ENCODE data around the gene CAMTA1.
"Not testable (repeated sequence)": the region's sequence is repeated elsewhere in the genome, so short reads cannot be mapped to it uniquely, and the experiment has no call there.

The CAMTA1 gene

DNA sequence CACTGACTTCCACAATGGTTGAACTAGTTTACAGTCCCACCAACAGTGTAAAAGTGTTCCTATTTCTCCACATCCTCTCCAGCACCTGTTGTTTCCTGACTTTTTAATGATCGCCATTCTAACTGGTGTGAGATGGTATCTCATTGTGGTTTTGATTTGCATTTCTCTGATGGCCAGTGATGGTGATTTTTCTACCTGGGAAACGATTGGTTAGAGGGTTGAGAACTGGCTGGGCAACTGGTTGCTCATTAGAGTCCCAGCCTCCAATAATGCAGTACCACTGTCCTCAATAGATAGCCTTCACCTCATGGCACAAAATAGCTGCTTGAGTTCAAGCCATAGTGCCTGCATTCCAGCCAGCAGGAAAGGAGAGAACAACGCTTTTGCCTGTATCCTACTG, 596.5 kb downstream of the CAMTA1 start:
- not testable (repeated sequence) for DNase-seq

DNA sequence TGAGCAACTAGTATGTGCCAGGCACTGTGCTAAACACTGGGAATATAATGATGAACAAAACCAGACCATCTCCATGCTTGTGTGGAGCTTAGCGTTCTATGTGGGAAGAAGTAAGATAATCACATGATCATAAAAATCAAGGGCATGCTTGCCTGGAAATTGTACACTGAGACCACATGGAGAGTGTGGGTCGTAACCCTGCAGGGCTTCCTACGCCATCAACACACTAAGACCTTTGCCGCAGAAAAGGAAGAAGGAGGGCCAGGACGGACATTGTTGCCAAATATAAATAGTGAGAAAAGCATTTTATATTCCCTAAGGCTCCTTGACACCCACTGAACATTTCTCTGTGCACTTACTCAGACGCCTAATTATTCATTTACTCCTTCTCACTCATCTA, 597.7 kb downstream of the CAMTA1 start:
- no peak for DNase-seq

DNA sequence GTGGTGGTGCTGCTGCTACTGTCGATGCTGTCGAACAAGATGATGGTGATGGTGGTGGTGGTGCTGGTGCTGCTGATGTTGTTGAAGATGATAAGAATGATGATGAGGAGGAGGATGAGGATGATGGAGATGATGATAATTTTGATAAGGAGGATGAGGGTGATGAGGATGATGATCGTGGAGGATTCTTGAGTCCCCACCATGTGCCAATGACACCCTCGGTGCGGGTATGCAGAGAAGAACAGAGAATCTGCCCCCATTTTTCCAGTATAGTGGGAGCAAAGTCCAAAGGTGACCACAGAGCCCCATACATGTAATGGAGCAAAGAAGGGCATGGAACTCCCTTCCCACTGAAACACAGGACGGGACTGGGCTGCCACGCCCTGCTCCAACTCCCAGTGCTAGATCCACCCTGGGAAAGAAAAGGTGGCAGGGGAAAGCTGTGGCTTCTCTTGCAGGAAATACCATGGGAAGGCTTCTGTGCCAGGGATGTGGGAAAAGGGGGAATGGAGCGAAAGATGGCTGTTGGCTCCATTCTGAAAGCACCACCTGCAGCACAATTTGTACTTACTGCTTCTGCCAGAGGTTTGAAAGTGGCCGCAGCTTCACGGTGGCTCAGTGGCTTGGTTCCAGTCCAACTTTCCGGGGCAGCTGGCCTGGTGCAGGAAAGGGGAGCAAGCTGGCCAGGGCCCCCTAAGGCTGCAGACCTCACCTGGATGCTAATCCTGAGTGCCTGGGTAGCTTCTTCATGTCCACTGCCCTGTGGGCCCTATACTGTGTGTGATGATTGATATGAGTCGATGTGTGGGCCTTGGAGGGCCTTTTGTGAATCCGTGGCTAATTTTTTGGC, 598.6 kb downstream of the CAMTA1 start:
- DNase-seq: no peak

DNA sequence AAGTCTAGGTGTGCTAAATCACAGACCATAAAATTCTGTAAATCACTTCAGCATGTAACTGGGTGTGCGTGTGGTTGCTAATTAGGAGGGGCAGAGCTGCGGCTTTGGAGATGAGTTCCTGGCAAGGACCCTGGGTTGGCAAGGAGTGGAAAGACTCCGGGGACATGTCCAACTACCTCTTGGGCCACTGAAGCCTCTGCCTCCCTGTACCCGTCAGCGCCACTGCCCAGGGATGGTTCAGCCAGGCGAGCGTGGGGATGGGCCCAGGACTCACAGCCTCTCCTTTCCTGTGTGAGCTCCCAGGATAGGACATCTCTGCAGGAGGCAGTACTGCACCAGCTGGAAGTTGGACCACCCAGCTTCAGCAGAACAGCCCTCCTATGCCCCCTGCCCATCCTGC, 599.4 kb downstream of the CAMTA1 start:
- DNase-seq: no peak

DNA sequence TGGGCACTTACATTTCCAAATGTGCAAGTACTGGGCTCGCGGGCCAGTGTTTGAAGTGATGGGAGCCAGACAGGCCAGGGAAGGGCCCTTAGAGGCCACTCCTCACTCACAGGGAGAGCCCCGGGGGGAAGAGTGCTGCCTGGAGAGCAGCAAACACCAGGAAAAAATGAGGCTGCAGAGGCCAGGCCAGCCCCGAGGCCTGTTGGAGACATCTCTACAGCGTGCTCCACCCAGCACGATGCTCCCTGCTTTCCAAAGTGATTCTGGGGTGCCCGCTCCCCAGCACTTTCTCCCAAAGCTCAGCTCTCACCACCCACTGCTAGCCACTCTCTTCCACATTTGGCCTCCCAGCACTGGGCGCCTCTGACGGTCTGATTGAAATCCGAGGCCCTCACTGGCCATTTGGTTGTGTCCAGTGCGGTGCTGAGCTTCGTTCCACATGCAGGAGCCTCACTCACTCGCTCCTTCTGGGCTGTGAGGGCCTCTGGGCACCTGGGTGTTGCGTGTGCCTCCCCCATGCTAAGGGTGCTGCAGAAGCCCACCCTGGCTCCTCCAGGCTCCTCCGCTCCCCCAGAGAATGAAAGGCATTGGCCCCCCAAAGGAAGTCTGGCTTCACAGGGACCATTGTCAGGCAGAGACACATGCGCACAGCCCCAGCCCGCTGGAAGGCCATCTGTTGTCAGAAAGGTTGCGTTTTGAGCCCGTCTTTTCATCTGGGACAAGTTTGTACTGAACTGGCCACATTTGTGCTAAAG, 600.4 kb downstream of the CAMTA1 start:
- DNase-seq: no peak

DNA sequence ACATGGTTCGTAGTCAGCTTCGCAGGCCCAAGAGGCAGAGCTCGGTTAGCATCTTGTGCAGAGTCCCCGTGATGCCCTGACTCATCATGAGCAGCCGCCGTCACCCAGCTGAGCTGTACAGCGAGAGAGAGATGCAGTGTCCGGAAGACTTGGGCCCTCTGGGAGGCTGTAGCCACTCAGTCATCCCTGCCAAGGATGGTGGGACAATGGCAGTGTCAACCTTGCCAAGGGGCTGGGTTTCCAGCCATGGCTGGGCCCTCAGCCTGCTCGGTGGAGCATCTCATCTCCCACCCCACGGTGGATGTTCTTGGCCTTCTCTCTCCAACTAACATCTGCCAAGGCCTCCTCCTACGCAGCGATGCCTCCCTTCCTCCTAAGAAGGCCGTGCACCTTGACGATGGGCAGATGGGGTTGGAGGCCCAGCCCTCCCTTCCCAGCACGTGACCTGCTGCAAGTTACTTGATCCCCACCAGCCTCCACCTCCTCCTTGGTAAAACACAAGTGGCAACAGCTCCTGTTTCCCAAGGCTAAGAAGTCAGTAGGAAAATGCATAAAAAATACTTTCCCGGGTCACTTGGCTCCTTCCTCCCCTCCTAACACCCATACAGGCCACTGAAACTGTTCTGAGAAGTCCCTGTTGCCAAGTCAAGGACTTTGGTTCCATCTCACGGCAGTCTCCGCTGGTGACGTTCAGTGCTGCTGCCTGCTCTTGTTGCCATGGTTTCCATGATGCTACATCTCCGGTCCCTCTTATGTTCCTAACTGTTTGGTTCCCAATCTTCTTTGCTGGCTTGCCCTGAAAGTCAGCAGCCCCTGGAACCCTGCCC, 601.2 kb downstream of the CAMTA1 start:
- DNase-seq: no peak

DNA sequence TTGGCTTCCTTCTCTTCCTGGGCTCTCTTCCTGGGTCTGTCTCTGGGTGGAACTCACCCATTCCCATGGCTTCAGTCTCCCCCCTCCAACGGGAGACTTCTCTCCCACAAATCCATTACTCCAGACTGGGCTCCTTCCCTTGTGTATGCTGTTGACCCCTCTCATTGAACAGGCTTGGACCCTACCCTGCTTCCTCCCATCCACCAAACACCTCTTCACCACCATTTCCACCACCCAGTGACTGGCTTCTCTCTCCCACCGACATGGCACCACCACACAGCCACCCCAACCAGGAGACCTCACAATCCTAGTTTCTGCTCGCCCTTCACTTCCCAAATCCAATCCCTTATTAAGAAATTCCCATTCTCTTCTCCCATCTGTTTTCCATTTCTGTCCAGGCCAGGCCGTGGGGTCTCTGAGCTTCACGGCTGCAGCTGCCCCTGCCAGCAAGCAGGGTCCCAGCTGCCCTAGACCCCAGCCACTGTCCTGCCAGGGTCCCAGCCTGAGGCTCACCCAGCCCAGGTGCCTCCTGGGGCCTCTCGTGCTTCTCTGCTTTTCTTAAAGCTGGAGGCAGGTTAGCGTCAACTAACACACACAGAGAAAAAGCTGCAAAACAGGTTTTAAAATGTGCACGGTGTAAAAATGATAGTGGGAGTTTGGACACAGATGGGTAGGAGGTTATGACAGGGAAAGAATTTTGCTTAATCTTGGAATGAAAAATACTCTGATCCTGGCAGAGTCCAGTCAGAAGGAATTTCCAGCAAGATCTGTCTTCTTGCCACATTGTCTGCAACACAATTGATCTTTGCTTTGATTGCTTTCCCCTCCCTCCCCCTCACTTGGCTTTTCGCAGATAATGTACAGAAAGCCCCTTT, 602.0 kb downstream of the CAMTA1 start:
- DNase-seq: no peak

DNA sequence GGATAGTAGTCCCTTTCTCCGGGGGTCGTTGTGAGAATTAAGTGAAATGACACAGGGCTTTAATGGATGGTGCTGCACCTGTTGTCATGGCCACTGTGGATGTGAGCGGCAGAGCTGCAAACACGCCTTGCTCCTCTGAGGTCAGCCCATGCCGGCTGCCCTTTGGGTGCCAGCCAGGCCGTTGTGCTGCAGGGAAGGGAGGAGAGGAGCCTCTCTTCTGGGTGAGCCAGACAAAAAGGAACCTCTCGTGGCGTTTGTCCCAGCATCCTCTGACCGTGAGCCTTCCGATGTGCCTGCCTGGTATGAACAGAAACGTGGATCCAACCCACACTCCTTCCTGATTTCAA, 602.9 kb downstream of the CAMTA1 start:
- no peak for DNase-seq

DNA sequence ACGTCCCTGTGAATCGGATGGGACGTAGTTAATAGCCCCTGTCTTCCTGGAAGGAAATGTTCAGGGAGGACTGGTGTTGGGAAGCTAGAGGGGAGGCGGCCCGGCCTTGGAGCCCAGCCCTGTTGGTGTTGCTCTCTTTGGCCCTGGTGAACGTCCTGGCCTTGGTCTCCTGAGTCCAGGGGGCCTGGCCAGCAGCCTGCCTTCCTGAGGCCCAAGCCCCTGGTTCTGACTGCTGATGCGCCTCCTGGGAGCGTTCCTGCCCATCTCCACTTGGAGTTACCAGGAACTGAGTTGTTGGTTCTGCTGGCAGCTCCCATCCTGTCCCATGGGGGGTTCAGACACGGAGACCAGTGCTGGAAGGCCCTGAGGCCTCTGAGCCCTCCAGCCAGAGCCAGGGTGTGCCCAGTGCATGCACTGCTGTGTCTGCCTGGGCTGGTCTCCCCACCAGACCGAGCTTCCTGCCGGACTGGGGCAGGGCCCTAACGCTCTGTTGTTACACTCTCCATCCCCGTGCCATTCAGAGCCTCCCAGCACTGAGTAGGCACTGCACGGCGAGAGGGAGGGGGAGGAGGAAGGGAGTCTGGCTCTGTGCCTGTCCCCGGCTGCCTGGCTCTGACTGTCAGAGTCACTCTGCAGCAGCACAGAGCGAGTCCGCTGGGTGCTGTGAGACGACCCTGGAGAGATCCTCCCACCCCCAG, 603.4 kb downstream of the CAMTA1 start:
- no peak for DNase-seq

DNA sequence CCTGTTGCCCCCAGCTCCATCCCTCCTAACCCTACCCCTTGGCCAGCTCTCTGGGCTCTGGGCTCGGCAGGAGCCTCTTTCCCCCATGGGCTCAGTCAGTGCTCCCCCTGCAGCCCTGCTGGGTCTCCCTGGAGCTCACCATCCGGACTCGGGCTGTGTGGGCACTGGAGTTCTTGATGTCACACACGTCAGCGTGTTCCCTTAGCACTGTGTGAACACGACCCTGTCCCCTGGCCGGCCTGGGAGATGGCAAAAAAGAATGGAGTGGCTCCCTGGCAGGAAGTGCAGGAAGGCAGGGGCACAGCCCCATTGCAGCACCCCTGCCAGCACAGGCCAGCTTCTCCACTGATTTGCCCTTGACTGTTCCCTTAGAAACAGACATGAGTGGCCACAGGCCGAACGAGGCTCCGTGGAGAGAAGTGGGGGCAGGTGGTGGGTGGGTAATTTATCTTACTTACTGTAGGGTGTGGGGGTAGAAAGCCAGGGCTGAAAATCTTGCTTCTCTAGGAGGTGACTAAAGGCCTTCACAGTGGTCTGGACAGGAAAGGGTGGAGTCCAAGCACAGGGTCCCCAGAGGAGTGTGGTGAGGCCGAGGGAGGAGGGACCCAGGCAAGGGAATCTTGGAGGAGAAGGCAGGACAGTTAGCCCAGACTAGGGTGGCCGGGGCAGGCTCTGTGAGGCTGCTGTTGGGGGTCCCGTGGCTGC, 604.1 kb downstream of the CAMTA1 start:
- no peak for DNase-seq

DNA sequence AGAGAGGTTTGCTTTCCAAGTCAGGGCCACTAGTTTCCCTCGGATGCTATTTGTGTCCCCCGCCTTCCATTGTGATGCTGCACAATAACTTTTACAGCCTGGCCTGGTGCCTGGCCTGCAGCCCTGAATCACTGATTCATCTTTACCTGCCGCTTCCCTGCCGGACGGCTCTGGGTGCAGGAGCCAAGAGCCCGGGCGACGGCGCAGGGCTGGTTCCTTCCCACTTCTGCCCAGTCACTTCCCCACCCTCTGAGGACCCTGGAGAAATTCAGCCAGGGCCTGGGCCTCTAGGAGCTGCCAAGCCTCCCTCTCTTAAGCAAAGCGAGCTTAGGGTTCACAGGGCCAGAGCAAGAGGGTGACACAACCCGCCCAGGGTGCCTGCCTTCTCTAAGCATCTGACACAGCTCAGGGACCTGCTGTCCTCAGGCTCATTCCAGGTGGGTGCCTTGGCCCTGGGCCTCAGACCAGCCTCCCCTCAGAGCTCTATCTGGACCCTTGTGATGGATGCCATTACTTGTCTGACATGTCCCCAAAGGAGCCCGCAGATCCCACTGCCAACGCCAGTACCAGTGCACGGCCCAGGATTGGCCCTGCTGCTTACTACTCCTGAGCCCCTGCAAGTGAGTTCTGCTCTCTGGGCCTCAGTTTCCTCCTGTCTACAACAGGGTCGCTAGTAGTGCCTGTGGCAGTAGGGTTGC, 604.8 kb downstream of the CAMTA1 start:
- no peak for DNase-seq

DNA sequence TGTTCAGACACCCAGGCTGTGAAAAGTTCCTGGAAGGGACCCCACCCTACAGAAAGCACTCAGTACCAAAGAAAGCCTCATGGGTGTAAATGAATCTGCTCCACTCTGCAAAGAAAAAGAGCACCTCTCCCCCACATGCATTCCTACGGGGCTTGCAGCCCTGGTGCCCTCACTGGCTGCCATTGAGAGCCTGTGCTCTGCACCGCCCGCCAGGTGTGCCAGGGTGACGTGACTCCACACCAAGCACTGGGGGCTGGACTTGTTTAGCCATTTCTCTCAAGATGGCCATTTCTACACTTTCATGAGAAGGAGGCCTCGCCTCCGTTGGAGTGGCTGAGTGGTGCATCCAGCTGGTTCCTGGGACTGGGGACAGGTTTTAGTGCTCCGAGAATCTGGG, 605.3 kb downstream of the CAMTA1 start:
- no peak for DNase-seq

DNA sequence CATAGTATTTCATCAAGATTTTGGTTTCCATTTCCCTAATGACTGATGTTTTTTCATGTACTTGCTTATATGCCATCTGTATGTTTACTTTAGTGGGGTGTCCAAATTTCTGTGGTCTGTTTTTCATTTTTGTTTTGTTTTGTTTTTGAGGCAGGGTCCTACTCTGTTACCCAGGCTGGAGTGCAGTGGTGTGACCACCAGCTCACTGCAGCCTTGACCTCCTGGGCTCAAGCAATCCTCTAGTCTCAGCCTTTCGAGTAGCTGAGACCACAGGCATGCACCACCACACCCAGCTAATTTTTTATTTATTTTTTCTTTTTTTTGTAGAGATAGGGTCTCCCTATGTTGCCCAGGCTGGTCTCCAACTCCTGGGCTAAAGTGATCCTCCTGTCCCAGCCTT, 607.9 kb downstream of the CAMTA1 start:
- no peak for DNase-seq

DNA sequence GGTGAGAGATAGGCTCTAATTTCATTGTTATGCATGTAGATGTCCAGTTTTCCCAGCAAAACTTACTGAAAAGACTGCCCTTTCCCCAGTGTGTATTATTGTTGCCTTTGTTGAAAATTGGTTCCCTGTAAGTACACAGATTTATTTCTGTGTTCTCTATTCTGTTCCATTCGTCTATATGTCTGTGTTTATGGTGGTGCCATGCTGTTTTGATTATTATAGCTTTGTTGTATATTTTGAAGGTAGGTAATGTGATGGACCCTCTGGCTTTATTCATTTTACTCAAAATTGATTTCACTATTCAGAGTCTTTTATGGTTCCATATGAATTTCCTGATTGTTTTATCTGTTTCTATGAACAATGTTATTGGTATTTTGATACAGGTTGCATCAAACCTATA, 610.0 kb downstream of the CAMTA1 start:
- no peak for DNase-seq

DNA sequence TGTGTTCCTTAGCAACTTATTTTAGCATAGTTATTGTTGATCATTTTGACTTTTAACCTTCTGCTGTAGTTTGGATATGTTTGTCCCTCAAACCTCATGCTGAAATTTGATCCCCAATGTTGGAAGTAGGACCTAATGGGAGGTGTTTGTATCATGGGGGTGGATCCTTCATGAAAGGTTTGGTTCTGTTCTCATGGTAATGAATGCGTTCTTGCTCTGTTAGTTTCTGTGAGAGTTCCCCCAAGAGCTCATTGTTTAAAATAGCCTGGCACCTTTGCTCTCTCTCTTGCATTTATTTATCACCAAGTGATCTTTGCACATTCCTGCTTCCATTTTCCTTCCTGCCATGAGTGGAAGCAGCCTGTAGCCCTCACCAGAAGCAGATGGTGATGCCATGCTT, 613.7 kb downstream of the CAMTA1 start:
- no peak for DNase-seq

DNA sequence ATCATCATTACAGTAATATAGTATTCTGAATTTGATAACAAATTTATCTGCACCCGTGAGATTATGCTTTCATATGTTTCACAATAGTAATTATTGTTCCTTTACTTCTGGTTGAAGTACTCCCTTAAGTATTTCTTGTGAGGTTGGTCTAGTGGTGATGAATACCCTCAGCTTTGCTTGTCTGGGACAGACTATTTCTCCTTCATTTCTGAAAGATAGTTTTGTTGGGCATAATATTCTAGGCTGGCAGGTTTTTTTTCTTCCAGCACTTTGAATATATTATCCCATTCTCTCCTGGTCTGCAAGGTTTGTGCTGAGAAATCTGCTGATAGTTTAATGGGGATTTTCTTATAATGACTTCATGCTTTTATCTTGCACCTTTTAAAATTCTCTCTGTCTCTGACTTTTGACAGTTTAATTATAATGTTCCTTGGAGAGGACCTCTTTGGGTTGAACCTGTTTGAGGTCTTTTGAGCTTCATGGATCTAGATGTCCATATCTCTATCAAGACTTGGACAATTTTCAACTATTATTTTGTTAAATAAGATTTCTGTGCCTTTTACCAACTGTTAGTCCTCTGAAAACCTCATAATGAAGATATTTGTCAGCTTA, 614.4 kb downstream of the CAMTA1 start:
- no peak for DNase-seq

DNA sequence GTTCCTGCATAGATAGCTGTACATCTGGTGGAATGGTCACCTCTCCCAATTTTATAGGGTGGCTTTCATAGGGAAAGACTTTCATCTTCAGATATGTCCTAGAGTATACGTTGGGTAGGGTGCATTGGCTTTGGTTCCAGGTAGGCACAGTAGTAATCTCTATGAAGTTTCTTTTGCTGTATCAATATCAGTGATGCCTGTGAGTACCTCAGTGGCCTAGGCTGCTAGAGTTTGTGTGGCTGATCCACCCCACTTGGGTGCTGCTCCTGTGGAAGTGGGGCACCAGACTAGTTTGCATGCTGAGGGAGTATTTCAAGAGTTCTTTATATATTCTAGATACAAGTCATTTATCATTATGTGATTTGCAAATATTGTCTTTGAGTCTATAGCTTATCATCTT, 615.3 kb downstream of the CAMTA1 start:
- DNase-seq: no peak

DNA sequence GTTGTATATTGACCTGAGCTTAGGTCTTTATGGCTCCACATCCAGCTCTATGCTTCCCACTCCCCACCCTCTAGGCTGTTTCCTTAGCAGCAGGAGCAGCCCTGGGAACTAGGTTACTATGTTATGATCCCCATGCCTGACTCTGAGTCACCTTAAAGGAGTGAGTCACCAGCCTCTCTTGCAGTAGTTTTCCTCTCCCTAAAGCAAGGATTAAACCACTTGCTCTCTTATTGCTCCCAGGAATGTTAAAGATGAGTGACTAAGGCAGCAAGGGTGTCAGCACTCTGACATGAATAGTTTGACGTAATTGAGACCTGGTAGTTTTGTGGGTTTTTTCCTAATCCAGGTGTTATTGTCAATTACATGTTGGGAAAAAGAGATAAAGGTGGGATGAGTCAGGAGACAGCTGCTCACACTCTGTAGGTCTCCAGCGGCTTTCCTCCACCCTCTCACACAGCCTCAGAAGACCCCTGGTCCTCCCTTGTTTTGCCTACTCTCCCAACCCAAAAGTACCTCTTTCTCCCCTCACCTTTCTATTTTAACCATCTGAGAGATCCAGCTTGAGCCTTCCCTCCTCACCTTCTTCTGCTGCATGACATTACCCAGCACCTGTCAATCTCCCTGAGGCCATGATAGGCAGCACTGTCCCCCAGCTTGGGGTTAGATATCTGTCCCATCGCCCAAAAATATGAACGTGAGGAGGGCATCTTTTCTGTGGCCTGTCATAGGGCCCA, 616.7 kb downstream of the CAMTA1 start:
- no peak for DNase-seq

DNA sequence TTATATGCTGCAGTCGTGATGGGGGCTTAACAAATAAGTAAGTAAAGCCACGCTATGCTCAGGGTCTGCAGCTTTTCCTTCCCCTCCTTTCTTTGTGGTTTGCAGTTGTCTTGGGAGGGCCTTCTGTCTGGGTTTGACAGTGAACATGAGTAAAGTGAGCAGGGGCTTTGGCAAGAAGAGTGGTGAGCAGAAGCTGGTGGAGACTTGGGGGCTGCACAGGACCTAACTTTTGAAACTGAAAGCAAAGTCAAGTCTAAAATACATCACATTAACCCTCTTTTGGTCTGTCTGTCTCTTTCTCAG, 617.2 kb downstream of the CAMTA1 start:
- no peak for DNase-seq

All from T-helper 9 cell (primary cell).